Activated T-helper 1 cell treated with anti-CD3 and anti-CD28 coated beads, Interleukin-12 subunit alpha, Interleukin-12 subunit beta, Interleukin-2, Interleukin-4 antibody, amounts not matched to agents 30 ng/mL and 10 ng/mL and 1 ng/mL, durations not matched to agents 14 hours and 24 hours and 36 hours (primary cell): ENCODE measurements around the gene PYGB. TPM values are rescaled to one million over a fixed set of nuclear protein-coding genes. Genes with fewer than 3 reads are reported as not detected.

Experiments used
- DNase-seq: peaks from one replicate; pipeline ENCODE4 v3.0.0; 2021; ENCODE audit warnings: low spot score
- H3K27ac Mint-ChIP-seq: one replicate; pipeline ENCODE4 v1.8.0; 2021; ENCODE audit warnings: mild to moderate bottlenecking, mixed read lengths
- H3K27me3 Mint-ChIP-seq: one replicate; pipeline ENCODE4 v1.8.0; 2022; ENCODE audit warnings: mild to moderate bottlenecking, moderate library complexity, mixed read lengths; ENCODE audit not compliant: insufficient read depth
- H3K36me3 Mint-ChIP-seq: one replicate; pipeline ENCODE4 v1.8.0; 2021; ENCODE audit warnings: low read depth, mixed read lengths
- H3K4me1 Mint-ChIP-seq: one replicate; pipeline ENCODE4 v1.8.0; 2021; ENCODE audit warnings: low read depth, mixed read lengths
- H3K4me3 Mint-ChIP-seq: one replicate; pipeline ENCODE4 v1.8.0; 2021; ENCODE audit warnings: mild to moderate bottlenecking, moderate library complexity, mixed read lengths
- H3K9me3 Mint-ChIP-seq: one replicate; pipeline ENCODE4 v1.8.0; 2021; ENCODE audit warnings: mixed read lengths
- intact Hi-C: fragments of 100-400 bp; cut with micrococcal nuclease; formaldehyde crosslinking; loops from one replicate; pipeline ENCODE4 v1.15.1; 2024
- total RNA-seq: library from RNA; stranded (reverse); gene quantifications from 2 replicates; pipeline ENCODE4 v1.2.3, GENCODE V29; 2022

The PYGB gene
- total RNA-seq, 1 donor from 2014 or later: 38.5 TPM

- peaks cover 43% of the 10 kb centered on the region for H3K4me1 Mint-ChIP-seq
- H3K36me3 Mint-ChIP-seq: peaks cover 2% of the 10 kb centered on the region
- no peak overlapping the region for H3K27ac Mint-ChIP-seq
- DNase-seq: no peak
- H3K27me3 Mint-ChIP-seq: no peaks in the 10 kb centered on the region
- intact Hi-C loops: no loop called here
- H3K9me3 Mint-ChIP-seq: no peaks in the 10 kb centered on the region
- H3K4me3 Mint-ChIP-seq: peak overlapping the region; percentile 1
Measured at GRCh38 chr20:25251019-25251418, 3.1 kb downstream of the PYGB start.

- Mint-ChIP-seq H3K4me3 (no peak overlapping the region), H3K4me1 (peaks cover 42% of the 10 kb centered on the region), H3K27me3 (no peaks in the 10 kb centered on the region), H3K27ac (no peak overlapping the region), H3K36me3 (peaks cover 2% of the 10 kb centered on the region), H3K9me3 (no peaks in the 10 kb centered on the region)
- intact Hi-C loops: no loop called here
- DNase-seq: no peak
Measured at GRCh38 chr20:25251558-25251957, 3.7 kb downstream of the PYGB start.

DNA sequence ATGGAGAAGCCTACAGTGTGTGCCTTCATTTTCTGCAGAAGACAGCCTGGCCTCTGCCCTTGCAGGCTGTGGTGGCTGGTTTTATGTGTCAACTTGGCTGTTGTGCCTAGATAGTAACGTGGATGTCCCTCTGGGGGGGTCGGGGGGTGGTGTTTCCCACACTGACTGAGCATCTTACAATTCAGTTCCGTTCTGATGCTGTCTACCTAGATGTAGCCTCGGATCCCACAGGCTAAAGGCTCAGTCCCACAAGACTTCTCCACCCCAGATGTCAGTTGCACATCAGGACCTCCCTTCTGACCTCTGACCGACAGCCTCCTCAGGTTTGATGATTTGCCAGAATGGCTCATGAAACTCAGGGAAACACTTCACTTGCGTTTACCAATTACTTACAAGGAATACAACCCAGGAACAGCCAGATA is 4.4 kb downstream of the PYGB start:
- intact Hi-C loops: no loop called here
- Mint-ChIP-seq H3K4me1 (peaks cover 36% of the 10 kb centered on the region), H3K9me3 (no peaks in the 10 kb centered on the region), H3K4me3 (no peak overlapping the region), H3K27ac (no peak overlapping the region), H3K27me3 (no peaks in the 10 kb centered on the region), H3K36me3 (peaks cover 2% of the 10 kb centered on the region)
- no peak for DNase-seq

GRCh38 chr20:25252686-25253421 is 5.0 kb downstream of the PYGB start:
- Mint-ChIP-seq H3K4me1 (peaks cover 36% of the 10 kb centered on the region), H3K27ac (no peak overlapping the region)

DNA sequence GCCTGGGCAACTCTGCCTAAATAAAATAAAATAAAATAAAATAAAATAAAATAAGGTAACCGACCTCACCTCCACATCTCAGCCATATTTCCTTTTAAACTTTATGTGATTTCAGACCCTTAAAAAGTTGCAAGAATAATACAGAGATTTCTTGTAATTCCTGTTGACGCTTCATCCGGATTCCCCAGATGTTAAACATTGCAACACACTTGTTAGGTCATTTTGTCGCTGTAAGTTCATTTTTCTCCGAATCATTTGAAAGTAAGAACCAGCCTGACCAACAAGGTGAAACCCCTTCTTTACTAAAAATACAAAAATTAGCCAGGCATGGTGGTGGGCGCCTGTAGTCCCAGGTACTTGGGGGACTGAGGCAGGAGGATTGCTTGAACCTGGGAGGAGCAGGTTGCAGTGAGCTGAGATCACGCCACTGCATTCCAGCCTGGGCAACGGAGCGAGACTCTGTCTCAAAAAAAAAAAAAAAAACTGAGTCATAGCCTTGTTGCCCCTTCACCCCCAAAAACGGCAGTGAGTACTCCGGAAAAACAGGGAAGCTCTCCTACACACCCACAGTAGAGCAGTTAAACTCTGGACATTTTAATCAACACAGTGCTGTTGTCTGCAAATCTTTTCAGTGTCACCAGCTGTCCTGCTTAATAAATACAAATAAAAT is 5.9 kb downstream of the PYGB start:
- Mint-ChIP-seq H3K27me3 (no peaks in the 10 kb centered on the region), H3K27ac (no peak overlapping the region), H3K36me3 (peaks cover 2% of the 10 kb centered on the region), H3K4me3 (no peak overlapping the region), H3K9me3 (no peaks in the 10 kb centered on the region), H3K4me1 (peaks cover 36% of the 10 kb centered on the region)
- intact Hi-C loops: no loop called here
- no peak for DNase-seq

More at GRCh38 chr20:25252686-25253421, 5.0 kb downstream of the PYGB start:
- no peak for DNase-seq
- intact Hi-C loops: no loop called here
- H3K27me3 Mint-ChIP-seq: no peaks in the 10 kb centered on the region
- peaks cover 2% of the 10 kb centered on the region for H3K36me3 Mint-ChIP-seq
- no peak overlapping the region for H3K4me3 Mint-ChIP-seq
- H3K9me3 Mint-ChIP-seq: no peaks in the 10 kb centered on the region

DNA sequence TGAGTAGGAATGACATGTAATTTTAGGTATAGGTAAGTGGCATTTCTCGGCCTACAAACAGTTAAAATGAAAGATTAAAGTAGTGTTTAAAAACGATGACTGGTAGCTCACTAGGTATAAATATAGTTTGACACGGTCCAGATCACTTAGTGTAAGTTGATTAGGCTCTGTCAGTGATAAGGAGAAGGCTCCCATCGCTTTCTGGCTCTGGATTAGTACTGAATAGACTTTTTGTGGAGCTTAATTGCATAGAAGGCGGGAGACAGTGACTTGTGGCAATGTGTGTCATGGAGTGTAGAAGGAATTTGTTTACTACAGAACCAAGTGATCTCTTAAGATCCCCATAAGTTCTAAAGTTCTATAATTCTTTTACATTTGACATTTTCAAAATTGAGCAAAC is 6.7 kb downstream of the PYGB start:
- intact Hi-C loops: no loop called here
- H3K27me3 Mint-ChIP-seq: no peaks in the 10 kb centered on the region
- peaks cover 34% of the 10 kb centered on the region for H3K4me1 Mint-ChIP-seq
- no peak overlapping the region for H3K27ac Mint-ChIP-seq
- H3K4me3 Mint-ChIP-seq: no peak overlapping the region
- H3K9me3 Mint-ChIP-seq: no peaks in the 10 kb centered on the region
- H3K36me3 Mint-ChIP-seq: peaks cover 6% of the 10 kb centered on the region
- DNase-seq: no peak

DNA sequence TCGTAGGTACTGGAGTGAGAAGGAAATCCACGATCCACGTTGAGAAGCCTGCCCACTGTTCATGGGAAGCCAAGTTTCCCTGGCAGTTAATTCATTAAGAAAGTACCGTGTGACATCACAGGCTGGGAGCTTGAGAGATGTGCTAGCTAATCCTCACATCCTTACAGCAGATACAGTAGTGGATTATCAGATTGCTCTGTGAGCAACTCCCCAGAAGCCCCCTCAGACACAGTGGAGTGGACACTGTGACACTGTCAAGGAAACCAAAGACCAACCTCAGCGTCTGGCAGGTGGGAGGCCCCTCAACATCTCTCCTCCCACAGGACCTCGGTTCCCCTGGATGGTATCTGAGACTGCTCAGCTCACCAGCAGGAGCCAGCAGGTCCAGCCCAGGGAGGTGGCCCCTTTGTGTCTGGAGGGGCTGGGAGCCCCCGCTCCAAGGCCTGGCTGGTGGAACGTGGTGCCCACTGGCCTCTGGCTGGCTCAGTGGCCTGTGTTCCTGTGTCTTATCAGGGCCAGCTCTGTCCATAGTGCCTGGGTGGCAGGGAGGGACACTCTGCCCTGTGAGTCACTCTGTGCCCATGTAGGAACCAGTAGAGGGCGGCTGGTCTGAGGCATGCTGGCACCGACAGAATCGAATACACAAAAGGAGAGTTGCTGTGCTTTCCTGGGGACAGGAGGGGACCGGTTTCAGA is 7.2 kb downstream of the PYGB start:
- Mint-ChIP-seq H3K4me3 (no peak overlapping the region), H3K36me3 (peaks cover 10% of the 10 kb centered on the region), H3K27me3 (no peaks in the 10 kb centered on the region), H3K4me1 (peaks cover 36% of the 10 kb centered on the region), H3K9me3 (no peaks in the 10 kb centered on the region), H3K27ac (no peak overlapping the region)
- intact Hi-C loops: no loop called here
- no peak for DNase-seq

DNA sequence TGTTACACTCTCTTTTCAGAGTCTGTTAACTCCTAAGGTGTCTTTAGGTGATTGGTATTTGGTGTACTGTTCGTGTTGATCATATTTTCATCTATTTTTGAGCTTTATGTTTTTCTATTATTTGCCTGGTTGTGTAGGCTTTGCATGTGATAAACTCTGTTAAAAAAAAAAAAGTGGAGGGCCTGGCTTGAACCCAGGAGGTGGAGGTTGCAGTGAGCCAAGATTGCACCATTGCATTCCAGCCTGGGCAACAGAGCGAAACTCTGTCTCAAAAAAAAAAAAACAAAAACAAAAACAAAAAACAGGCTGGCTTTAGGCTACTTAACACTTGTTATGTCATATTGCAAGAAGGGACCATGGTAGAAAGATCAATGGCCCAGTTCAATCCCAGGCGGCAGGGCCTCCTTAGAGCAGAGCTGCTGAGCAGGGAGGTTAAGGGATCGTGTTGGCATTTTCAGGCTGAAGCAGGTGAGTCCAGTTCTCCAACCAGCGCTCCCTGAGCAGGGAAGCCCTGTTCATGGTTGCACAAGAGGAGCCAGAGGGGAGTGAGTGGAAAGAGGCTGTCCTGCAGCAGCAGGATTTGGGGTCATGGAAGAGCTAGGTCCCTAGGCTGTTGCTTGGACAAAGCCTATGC is 8.5 kb downstream of the PYGB start:
- peaks cover 19% of the 10 kb centered on the region for H3K36me3 Mint-ChIP-seq
- H3K4me3 Mint-ChIP-seq: no peak overlapping the region
- no peaks in the 10 kb centered on the region for H3K27me3 Mint-ChIP-seq
- intact Hi-C loops: no loop called here
- H3K9me3 Mint-ChIP-seq: no peaks in the 10 kb centered on the region
- no peak overlapping the region for H3K27ac Mint-ChIP-seq
- peaks cover 32% of the 10 kb centered on the region for H3K4me1 Mint-ChIP-seq
- no peak for DNase-seq

DNA sequence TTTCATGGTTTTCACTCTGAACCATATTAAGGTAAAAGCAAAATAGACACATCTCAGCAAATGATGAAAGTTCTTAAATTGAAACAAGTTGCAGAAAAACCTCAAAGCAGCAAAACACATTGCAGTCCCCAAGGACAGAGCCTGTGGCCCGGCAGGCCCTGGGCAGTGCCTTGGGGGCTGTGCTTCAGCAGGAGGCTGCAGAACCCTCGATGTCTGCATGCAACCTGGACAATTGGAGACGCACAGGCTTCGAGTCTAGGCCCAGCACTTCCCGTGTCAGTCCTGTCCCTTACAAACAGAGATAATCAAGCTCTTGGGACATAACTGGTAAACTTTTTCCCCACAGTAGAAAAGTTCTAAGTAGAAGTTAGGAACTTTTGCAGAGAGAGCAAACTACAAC is 9.2 kb downstream of the PYGB start:
- intact Hi-C loops: no loop called here
- Mint-ChIP-seq H3K27me3 (no peaks in the 10 kb centered on the region), H3K4me3 (no peak overlapping the region), H3K36me3 (peaks cover 25% of the 10 kb centered on the region), H3K4me1 (peaks cover 25% of the 10 kb centered on the region), H3K9me3 (no peaks in the 10 kb centered on the region), H3K27ac (no peak overlapping the region)
- DNase-seq: no peak

GRCh38 chr20:25257756-25258475 is 10.0 kb downstream of the PYGB start:
- Mint-ChIP-seq H3K4me1 (peaks cover 22% of the 10 kb centered on the region), H3K36me3 (peaks cover 27% of the 10 kb centered on the region), H3K27ac (no peak overlapping the region), H3K9me3 (no peaks in the 10 kb centered on the region), H3K27me3 (no peaks in the 10 kb centered on the region), H3K4me3 (no peak overlapping the region)
- intact Hi-C loops: no loop called here
- no peak for DNase-seq

- peaks cover 22% of the 10 kb centered on the region for H3K4me1 Mint-ChIP-seq
- intact Hi-C loops: no loop called here
- no peak overlapping the region for H3K27ac Mint-ChIP-seq
- H3K9me3 Mint-ChIP-seq: no peaks in the 10 kb centered on the region
- no peaks in the 10 kb centered on the region for H3K27me3 Mint-ChIP-seq
- H3K4me3 Mint-ChIP-seq: no peak overlapping the region
- peaks cover 30% of the 10 kb centered on the region for H3K36me3 Mint-ChIP-seq
- no peak for DNase-seq
Measured at GRCh38 chr20:25258476-25258805, 10.6 kb downstream of the PYGB start.

DNA sequence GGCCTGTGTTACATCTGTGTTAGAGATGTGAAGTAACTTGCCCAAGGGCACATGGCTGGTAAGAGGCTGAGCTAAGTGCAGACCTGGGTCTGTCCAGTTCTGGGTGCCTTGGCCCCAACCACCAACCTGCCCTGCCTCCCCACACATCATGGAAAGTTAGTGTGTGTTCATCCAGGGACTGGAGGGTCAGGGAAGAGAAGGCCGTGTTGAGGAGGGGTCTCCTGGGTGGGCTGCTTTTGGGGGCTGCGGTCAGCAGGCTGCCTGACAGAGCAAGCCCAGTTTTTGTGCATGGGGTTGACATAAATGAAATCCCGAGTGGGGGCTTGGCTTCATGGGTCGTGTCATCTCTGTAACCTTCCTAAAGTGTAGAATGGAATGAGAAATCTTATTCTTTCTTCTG is 10.9 kb downstream of the PYGB start:
- Mint-ChIP-seq H3K27me3 (no peaks in the 10 kb centered on the region), H3K4me1 (peaks cover 22% of the 10 kb centered on the region), H3K9me3 (no peaks in the 10 kb centered on the region), H3K36me3 (peaks cover 30% of the 10 kb centered on the region), H3K4me3 (no peak overlapping the region), H3K27ac (no peak overlapping the region)
- intact Hi-C loops: no loop called here
- DNase-seq: no peak
